CD14-positive monocyte (primary cell): ENCODE data around the gene DHFR2. TPM values are rescaled to one million over a fixed set of nuclear protein-coding genes. Genes with fewer than 3 reads are reported as not detected.
A peak's percentile ranks its signal among the peaks of the same experiment; 100 is the strongest.

Source experiments
- DNase-seq, 3 donors: peaks; one replicate each; pipeline ENCODE4 v3.0.0-alpha.2; 2011 to 2022
- H2AFZ ChIP-seq: 2 replicates; pipeline ENCODE4 v1.6.0; 2012; ENCODE audit warnings: mild to moderate bottlenecking, low read depth, low read length, inconsistent platforms; ENCODE audit not compliant: insufficient read depth, poor library complexity, severe bottlenecking
- H3K27ac ChIP-seq, 2 donors: 1 replicate in 1 of 2; 2 replicates in 1 of 2; pipeline ENCODE4 v1.5.1; 2012 to 2013; ENCODE audit warnings: low read length in 2 of 2, control low read depth in 1 of 2, inconsistent platforms in 1 of 2, low read depth in 1 of 2, mild to moderate bottlenecking in 1 of 2
- H3K27me3 ChIP-seq, 2 donors: one replicate each; pipeline versions ENCODE4 v1.6.0 to v1.6.1; 2011 to 2013; ENCODE audit warnings: low read length in 2 of 2; ENCODE audit not compliant: control insufficient read depth in 2 of 2, insufficient read depth in 2 of 2
- H3K36me3 ChIP-seq, 2 donors: replicated peaks in 1 of 2; 1 replicate in 1 of 2; 2 replicates in 1 of 2; pipeline versions ENCODE4 v1.5.1 to v1.6.1; 2012 to 2013; ENCODE audit warnings: low read length in 2 of 2, control low read depth in 1 of 2, inconsistent platforms in 1 of 2, mild to moderate bottlenecking in 1 of 2; ENCODE audit not compliant: insufficient read depth in 2 of 2, control insufficient read depth in 1 of 2
- H3K4me1 ChIP-seq, 2 donors: 1 replicate in 1 of 2; 2 replicates in 1 of 2; pipeline versions ENCODE4 v1.5.1 to v1.6.1; 2012 to 2013; ENCODE audit warnings: low read length in 2 of 2, control low read depth in 1 of 2, inconsistent platforms in 1 of 2, mild to moderate bottlenecking in 1 of 2, moderate library complexity in 1 of 2; ENCODE audit not compliant: insufficient read depth in 2 of 2, control insufficient read depth in 1 of 2
- H3K4me2 ChIP-seq: replicated peaks from 2 replicates; pipeline ENCODE3; 2012; ENCODE audit warnings: low read length, moderate library complexity, mild to moderate bottlenecking; ENCODE audit not compliant: poor library complexity, severe bottlenecking; ENCODE audit errors: extremely low read depth
- H3K4me3 ChIP-seq, 3 experiments: fragments of 200-600 bp in 1 of 3; sonication (generic) in 1 of 3; replicated peaks in 1 of 3; 1 replicate in 2 of 3; 2 replicates in 1 of 3; pipeline ENCODE4 v1.5.1; 2011 to 2013; ENCODE audit warnings: low read length in 3 of 3, mild to moderate bottlenecking in 3 of 3, control low read depth in 2 of 3, low read depth in 2 of 3, inconsistent platforms in 1 of 3, moderate library complexity in 1 of 3
- H3K79me2 ChIP-seq: 2 replicates; pipeline ENCODE4 v1.6.0; 2012; ENCODE audit warnings: mild to moderate bottlenecking, control low read depth, inconsistent platforms, low read length, moderate library complexity; ENCODE audit not compliant: insufficient read depth
- H3K9ac ChIP-seq: 2 replicates; pipeline ENCODE4 v1.6.0; 2017; ENCODE audit warnings: low read length, mild to moderate bottlenecking; ENCODE audit not compliant: insufficient read depth, poor library complexity, severe bottlenecking
- H3K9me3 ChIP-seq, 2 donors: replicated peaks in 1 of 2; 1 replicate in 1 of 2; 2 replicates in 1 of 2; pipeline versions ENCODE4 v1.5.1 to v1.6.1; 2012 to 2013; ENCODE audit warnings: low read length in 2 of 2, control low read depth in 1 of 2; ENCODE audit not compliant: control insufficient read depth in 1 of 2, insufficient read depth in 1 of 2
- H4K20me1 ChIP-seq: 2 replicates; pipeline ENCODE4 v1.6.0; 2012; ENCODE audit warnings: mild to moderate bottlenecking, low read length, control low read depth, moderate library complexity; ENCODE audit not compliant: insufficient read depth
- H3K27ac Mint-ChIP-seq, 7 donors: one replicate each; pipeline ENCODE4 v1.8.0; 2020; ENCODE audit warnings: mild to moderate bottlenecking in 7 of 7, mixed read lengths in 7 of 7, moderate library complexity in 6 of 7, inconsistent platforms in 2 of 7
- H3K27me3 Mint-ChIP-seq, 3 donors: one replicate each; pipeline ENCODE4 v1.8.0; 2021 to 2022; ENCODE audit warnings: low read depth in 3 of 3, mild to moderate bottlenecking in 3 of 3, mixed read lengths in 3 of 3, moderate library complexity in 3 of 3, inconsistent platforms in 1 of 3
- H3K36me3 Mint-ChIP-seq, 2 donors: one replicate each; pipeline ENCODE4 v1.8.0; 2020; ENCODE audit warnings: mixed read lengths in 2 of 2, inconsistent platforms in 1 of 2, mild to moderate bottlenecking in 1 of 2
- H3K4me1 Mint-ChIP-seq: one replicate; pipeline ENCODE4 v1.8.0; 2020; ENCODE audit warnings: mild to moderate bottlenecking, mixed read lengths
- H3K4me3 Mint-ChIP-seq, 2 donors: one replicate each; pipeline ENCODE4 v1.8.0; 2020; ENCODE audit warnings: mild to moderate bottlenecking in 2 of 2, mixed read lengths in 2 of 2, moderate library complexity in 1 of 2
- H3K9me3 Mint-ChIP-seq, 7 donors: one replicate each; pipeline ENCODE4 v1.8.0; 2020 to 2022; ENCODE audit warnings: mixed read lengths in 7 of 7, mild to moderate bottlenecking in 6 of 7, moderate library complexity in 6 of 7, inconsistent platforms in 2 of 7
- WGBS: methylation state at CpG from one replicate; pipeline ENCODE4 v1.1.5; 2013; ENCODE audit warnings: missing lambda C conversion rate; ENCODE audit not compliant: insufficient coverage; 5-methylcytosine and 5-hydroxymethylcytosine counted together
- intact Hi-C, 2 donors: fragments of 100-400 bp; cut with micrococcal nuclease; formaldehyde crosslinking; loops; one replicate each; pipeline versions ENCODE4 v1.15.0 to v1.15.1; 2023
- polyA plus RNA-seq, 3 donors: library from polyadenylated mRNA; depleted of rRNA in 1 of 3; unstranded in 2 of 3; stranded (reverse) in 1 of 3; fragments of 300-500 nt in 2 of 3; fragments of >200 nt in 1 of 3; fragmentation: Illumina TruSeq in 2 of 3; gene quantifications; 1 replicate in 2 of 3; 2 replicates in 1 of 3; pipeline ENCODE4 v1.2.3, GENCODE V29; 2012 to 2021
- TF ChIP-seq, protein P1 (sequence below): fragments of 200-600 bp; IDR thresholded peaks from one replicate; pipeline ENCODE4 v1.8.0; 2022; ENCODE audit warnings: antibody characterized with exemption, mild to moderate bottlenecking

Gene DHFR2
- polyA plus RNA-seq, 3 donors, result 0.35 to 2.8 (median 1.2) TPM

DNA sequence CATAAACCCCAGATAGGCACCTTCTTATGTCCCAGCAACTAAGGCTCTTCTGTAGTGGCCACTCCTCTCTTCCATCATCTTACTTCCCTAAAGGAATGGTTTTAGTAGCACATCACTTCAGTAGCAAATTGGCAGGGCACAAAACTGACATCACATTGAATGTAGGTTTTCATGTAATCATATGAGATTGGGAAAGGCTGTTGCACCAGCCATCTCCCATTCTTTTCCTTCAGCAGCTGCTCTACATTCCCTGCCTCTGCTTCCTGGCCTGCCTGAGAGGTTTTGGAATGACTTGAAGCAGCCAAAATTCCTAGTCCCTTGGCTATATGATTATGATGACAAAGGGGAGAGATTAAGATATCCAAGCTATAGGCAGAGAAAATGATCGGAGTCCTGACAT is 36.6 kb upstream of the DHFR2 start:
- peaks cover 58 to 66% of the 10 kb centered on the region in 2 donors for H3K36me3 Mint-ChIP-seq
- H3K36me3 ChIP-seq, result peaks cover 58 to 76% of the 10 kb centered on the region in 2 donors

DNA sequence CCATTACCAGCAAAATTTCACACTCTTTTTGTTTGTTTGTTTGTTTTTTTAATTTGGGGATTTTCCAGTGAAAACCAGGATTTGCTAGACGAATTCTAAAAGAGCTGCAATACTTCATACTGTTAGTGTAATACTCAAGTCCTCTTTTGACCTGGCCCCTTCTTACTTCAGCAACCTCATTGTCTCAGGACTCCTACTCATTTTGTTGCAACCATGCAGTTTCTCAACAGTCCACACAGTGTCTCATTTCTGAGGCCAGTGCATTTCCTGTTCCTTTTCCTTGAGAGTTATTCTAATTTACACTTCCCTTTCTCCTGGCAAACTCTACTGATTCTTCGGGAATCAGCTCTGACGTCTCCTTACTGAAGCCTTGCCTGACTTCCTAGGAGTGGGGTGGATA is 35.7 kb upstream of the DHFR2 start:
- intact Hi-C loops, result no loop called here
- Histone ChIP-seq H3K79me2 (no peaks in the 10 kb centered on the region), H3K27me3 (no peaks in the 10 kb centered on the region), H3K9me3 (no peaks in the 10 kb centered on the region), H3K4me1 (peaks cover 15 to 17% of the 10 kb centered on the region in 2 donors), H2AFZ (no peak overlapping the region), H3K36me3 (peaks cover 54 to 75% of the 10 kb centered on the region in 2 donors), H3K4me3 (peak overlapping the region in 1 of 3 experiments; percentile 39), H4K20me1 (no peaks in the 10 kb centered on the region), H3K4me2 (peak overlapping the region; percentile 47), H3K9ac (peak overlapping the region; percentile 11), H3K27ac (peak overlapping the region in 1 of 2 donors; percentile 77)
- peak overlapping the region; percentile 50 to 92 (median 83) for H3K27ac Mint-ChIP-seq
- TF ChIP-seq, protein P1, sequence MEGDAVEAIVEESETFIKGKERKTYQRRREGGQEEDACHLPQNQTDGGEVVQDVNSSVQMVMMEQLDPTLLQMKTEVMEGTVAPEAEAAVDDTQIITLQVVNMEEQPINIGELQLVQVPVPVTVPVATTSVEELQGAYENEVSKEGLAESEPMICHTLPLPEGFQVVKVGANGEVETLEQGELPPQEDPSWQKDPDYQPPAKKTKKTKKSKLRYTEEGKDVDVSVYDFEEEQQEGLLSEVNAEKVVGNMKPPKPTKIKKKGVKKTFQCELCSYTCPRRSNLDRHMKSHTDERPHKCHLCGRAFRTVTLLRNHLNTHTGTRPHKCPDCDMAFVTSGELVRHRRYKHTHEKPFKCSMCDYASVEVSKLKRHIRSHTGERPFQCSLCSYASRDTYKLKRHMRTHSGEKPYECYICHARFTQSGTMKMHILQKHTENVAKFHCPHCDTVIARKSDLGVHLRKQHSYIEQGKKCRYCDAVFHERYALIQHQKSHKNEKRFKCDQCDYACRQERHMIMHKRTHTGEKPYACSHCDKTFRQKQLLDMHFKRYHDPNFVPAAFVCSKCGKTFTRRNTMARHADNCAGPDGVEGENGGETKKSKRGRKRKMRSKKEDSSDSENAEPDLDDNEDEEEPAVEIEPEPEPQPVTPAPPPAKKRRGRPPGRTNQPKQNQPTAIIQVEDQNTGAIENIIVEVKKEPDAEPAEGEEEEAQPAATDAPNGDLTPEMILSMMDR, result peak; percentile 22
- H3K9me3 Mint-ChIP-seq, result no peaks in the 10 kb centered on the region
- peaks cover 17% of the 10 kb centered on the region for H3K4me1 Mint-ChIP-seq
- peak overlapping the region in 1 of 2 donors; percentile 82 for H3K4me3 Mint-ChIP-seq
- no CpG with 5 or more reads among the region's 3 CpGs for WGBS
- DNase-seq, result peak; percentile 42 to 79 (median 74)
- peaks cover 57 to 67% of the 10 kb centered on the region in 2 donors for H3K36me3 Mint-ChIP-seq
- no peaks in the 10 kb centered on the region for H3K27me3 Mint-ChIP-seq

More for the DNA sequence above, 36.6 kb upstream of the DHFR2 start:
- Histone ChIP-seq H3K4me2 (no peak overlapping the region), H4K20me1 (no peaks in the 10 kb centered on the region), H3K9ac (no peak overlapping the region), H3K4me1 (peaks cover 15 to 17% of the 10 kb centered on the region in 2 donors), H2AFZ (no peak overlapping the region), H3K27me3 (no peaks in the 10 kb centered on the region), H3K9me3 (no peaks in the 10 kb centered on the region), H3K27ac (no peak overlapping the region), H3K79me2 (no peaks in the 10 kb centered on the region), H3K4me3 (no peak overlapping the region)
- TF ChIP-seq, protein P1, result no peak
- WGBS, result no CpG with 5 or more reads among the region's 1 CpG
- Mint-ChIP-seq H3K4me3 (no peak overlapping the region), H3K9me3 (no peaks in the 10 kb centered on the region), H3K27ac (peak overlapping the region in 1 of 7 donors; percentile 47), H3K27me3 (no peaks in the 10 kb centered on the region), H3K4me1 (peaks cover 17% of the 10 kb centered on the region)
- no peak for DNase-seq
- intact Hi-C loops, result no loop called here
